Measurements from ENCODE around the gene EVA1A.

DNA sequence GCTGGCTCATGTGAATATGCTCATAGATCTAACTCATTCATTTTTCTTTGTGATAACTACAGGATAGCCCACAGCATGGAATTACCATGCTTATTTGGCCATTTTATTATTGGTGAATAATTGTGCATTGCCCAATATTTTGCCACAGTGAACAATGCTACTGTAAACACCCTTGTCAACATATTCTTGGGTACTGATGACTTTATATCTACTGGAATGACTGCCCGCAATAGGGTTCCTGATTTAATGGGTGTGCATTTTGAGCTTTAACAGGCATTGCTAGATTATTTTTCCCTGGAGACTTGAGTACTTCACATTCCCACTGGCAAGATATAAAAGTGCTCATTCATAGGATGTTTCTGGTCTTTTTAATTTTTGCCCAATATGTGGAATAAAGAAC is 42.7 kb upstream of the EVA1A start:
- TF ChIP-seq, protein P1, sequence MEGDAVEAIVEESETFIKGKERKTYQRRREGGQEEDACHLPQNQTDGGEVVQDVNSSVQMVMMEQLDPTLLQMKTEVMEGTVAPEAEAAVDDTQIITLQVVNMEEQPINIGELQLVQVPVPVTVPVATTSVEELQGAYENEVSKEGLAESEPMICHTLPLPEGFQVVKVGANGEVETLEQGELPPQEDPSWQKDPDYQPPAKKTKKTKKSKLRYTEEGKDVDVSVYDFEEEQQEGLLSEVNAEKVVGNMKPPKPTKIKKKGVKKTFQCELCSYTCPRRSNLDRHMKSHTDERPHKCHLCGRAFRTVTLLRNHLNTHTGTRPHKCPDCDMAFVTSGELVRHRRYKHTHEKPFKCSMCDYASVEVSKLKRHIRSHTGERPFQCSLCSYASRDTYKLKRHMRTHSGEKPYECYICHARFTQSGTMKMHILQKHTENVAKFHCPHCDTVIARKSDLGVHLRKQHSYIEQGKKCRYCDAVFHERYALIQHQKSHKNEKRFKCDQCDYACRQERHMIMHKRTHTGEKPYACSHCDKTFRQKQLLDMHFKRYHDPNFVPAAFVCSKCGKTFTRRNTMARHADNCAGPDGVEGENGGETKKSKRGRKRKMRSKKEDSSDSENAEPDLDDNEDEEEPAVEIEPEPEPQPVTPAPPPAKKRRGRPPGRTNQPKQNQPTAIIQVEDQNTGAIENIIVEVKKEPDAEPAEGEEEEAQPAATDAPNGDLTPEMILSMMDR (IDR thresholded peaks at IDR 0.05; ENCODE audit: borderline replicate concordance, extremely low read depth, low read length, poor library complexity, severe bottlenecking), result no peak
- no peak for TF ChIP-seq EZH2 (IDR thresholded peaks at IDR 0.05; ENCODE audit: borderline replicate concordance, low read depth, low read length, severe bottlenecking)
